Measurements from ENCODE around the gene KCNMA1.

Gene KCNMA1

DNA sequence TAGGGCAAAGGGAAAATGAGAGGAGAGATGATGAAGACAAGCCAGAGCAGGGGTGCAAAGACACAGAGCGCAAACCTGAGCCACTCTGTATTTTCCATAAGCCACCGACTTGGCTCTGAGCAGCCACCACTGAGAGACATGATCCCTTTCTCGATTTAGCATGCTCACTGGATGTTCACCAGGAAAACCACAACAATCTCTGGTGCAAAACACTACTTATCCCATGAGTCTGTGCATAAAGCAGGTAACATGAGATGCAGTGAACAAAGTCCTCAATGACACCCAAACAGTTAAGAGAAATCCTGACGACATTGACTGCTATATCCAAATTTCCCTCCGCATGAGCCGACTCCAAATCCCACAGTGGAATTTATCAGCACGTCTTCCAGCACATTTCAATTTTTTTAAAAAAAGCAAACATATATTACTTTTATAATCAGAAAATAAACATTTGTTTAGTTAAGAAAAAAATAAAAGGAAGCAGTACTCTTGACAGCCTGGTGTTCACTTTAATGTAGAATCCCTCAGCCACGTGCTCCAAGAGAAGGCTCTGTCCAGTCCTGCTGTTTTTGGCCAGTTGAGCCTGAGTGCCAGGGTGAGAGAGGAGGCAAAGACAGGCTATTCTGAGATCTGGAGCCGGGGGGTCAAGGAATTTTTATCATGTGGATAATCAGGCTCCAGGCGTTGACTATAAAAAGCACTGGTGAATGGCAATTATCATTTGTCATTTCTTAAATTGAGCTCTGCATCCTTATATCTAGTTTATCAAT is 238.4 kb downstream of the KCNMA1 start:
- no peak for DNase-seq (ENCODE audit: low read depth, low spot score)
- Histone ChIP-seq H3K9me3 (ENCODE audit: insufficient read depth, low read length) (no peaks in the 10 kb centered on the region), H3K4me3 (ENCODE audit: insufficient read length, low read depth) (no peak overlapping the region), H3K36me3 (ENCODE audit: insufficient read depth, insufficient read length, low read length) (no peaks in the 10 kb centered on the region), H3K27me3 (ENCODE audit: insufficient read depth, insufficient read length) (no peaks in the 10 kb centered on the region), H3K9ac (ENCODE audit: insufficient read length, low read depth) (no peak overlapping the region), H3K4me1 (ENCODE audit: insufficient read depth, insufficient read length) (peaks cover 4% of the 10 kb centered on the region)
- TF ChIP-seq ZNF274 (IDR thresholded peaks at IDR 0.05; ENCODE audit: low read depth, low read length): no peak
- no peak for TF ChIP-seq YY1 (IDR thresholded peaks at IDR 0.05; ENCODE audit: insufficient read depth, insufficient read length)
- TF ChIP-seq SUZ12 (IDR thresholded peaks at IDR 0.05; ENCODE audit: extremely low read depth, insufficient read depth, insufficient read length): no peak

DNA sequence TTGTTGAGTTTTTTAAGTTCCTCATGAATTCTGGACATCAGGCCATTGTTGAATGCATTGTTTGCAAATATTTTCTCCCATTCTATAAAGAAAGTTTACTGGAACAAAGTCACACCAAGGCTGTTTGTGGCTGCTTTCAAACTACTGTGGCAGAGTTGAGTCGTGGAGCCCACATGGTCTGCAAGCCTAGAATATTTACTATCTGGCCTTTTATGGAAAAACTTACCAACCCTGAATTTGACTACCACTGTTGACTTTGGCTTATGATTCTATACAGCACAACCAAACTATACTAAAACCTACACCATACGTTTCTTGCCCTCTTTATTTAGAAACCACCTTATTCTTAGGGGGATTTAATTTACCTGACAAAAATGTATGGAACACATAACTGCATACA is 239.1 kb downstream of the KCNMA1 start:
- H3K4me3 ChIP-seq (ENCODE audit: insufficient read length, low read depth): no peak overlapping the region
- no peaks in the 10 kb centered on the region for H3K27me3 ChIP-seq (ENCODE audit: insufficient read depth, insufficient read length)
- no peak overlapping the region for H3K9ac ChIP-seq (ENCODE audit: insufficient read length, low read depth)
- TF ChIP-seq ZNF274 (IDR thresholded peaks at IDR 0.05; ENCODE audit: low read depth, low read length): no peak
- no peak for TF ChIP-seq SUZ12 (IDR thresholded peaks at IDR 0.05; ENCODE audit: extremely low read depth, insufficient read depth, insufficient read length)
- no peak for TF ChIP-seq YY1 (IDR thresholded peaks at IDR 0.05; ENCODE audit: insufficient read depth, insufficient read length)
- no peaks in the 10 kb centered on the region for H3K9me3 ChIP-seq (ENCODE audit: insufficient read depth, low read length)
- no peak for DNase-seq (ENCODE audit: low read depth, low spot score)
- peaks cover 2% of the 10 kb centered on the region for H3K4me1 ChIP-seq (ENCODE audit: insufficient read depth, insufficient read length)
- H3K36me3 ChIP-seq (ENCODE audit: insufficient read depth, insufficient read length, low read length): no peaks in the 10 kb centered on the region

DNA sequence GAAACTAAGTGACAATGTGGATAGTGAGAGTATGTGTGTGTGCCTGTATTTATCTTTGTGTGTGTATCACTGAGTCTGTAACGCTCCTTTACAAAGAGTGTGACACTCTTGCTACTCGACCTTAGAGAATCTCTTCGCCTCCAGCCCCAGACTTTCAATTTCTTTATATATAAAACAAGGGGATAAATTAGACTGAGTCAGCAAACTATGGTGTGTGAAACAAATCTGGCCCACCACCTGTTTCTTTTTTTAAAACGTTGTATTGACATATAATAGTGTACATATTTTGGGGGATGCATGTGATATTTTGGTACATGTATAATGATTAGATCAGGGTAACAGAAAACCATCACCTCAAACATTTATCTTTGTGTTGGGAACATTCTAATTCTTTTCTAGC is 240.5 kb downstream of the KCNMA1 start:
- Histone ChIP-seq H3K4me3 (ENCODE audit: insufficient read length, low read depth) (no peak overlapping the region), H3K36me3 (ENCODE audit: insufficient read depth, insufficient read length, low read length) (no peaks in the 10 kb centered on the region), H3K9me3 (ENCODE audit: insufficient read depth, low read length) (no peaks in the 10 kb centered on the region), H3K27me3 (ENCODE audit: insufficient read depth, insufficient read length) (no peaks in the 10 kb centered on the region), H3K4me1 (ENCODE audit: insufficient read depth, insufficient read length) (peaks cover 2% of the 10 kb centered on the region), H3K9ac (ENCODE audit: insufficient read length, low read depth) (no peak overlapping the region)
- no peak for TF ChIP-seq YY1 (IDR thresholded peaks at IDR 0.05; ENCODE audit: insufficient read depth, insufficient read length)
- TF ChIP-seq SUZ12 (IDR thresholded peaks at IDR 0.05; ENCODE audit: extremely low read depth, insufficient read depth, insufficient read length): no peak
- no peak for TF ChIP-seq ZNF274 (IDR thresholded peaks at IDR 0.05; ENCODE audit: low read depth, low read length)
- no peak for DNase-seq (ENCODE audit: low read depth, low spot score)

DNA sequence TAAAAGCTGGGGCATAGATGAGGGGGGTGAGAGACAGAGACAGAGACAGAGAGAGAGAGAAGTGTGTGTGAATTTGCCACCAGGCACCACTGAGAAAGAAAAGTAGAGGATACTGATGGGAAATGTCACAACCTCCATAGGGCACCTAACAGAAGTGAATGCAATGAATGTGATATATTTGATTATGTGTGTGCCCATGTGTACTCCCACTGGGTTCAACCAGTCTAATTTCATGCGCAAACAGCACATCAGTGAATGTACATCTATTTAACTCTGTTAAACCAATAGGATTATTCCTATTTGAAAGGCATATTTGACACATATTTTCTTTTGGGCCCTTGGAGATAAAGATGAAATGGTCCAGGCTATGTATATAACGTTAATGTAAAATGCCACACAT is 241.3 kb downstream of the KCNMA1 start:
- DNase-seq (ENCODE audit: low read depth, low spot score): no peak
- no peak for TF ChIP-seq SUZ12 (IDR thresholded peaks at IDR 0.05; ENCODE audit: extremely low read depth, insufficient read depth, insufficient read length)
- no peak for TF ChIP-seq ZNF274 (IDR thresholded peaks at IDR 0.05; ENCODE audit: low read depth, low read length)
- TF ChIP-seq YY1 (IDR thresholded peaks at IDR 0.05; ENCODE audit: insufficient read depth, insufficient read length): no peak
- Histone ChIP-seq H3K9ac (ENCODE audit: insufficient read length, low read depth) (no peak overlapping the region), H3K9me3 (ENCODE audit: insufficient read depth, low read length) (no peaks in the 10 kb centered on the region), H3K4me1 (ENCODE audit: insufficient read depth, insufficient read length) (peaks cover 2% of the 10 kb centered on the region), H3K36me3 (ENCODE audit: insufficient read depth, insufficient read length, low read length) (no peaks in the 10 kb centered on the region), H3K4me3 (ENCODE audit: insufficient read length, low read depth) (no peak overlapping the region), H3K27me3 (ENCODE audit: insufficient read depth, insufficient read length) (no peaks in the 10 kb centered on the region)

DNA sequence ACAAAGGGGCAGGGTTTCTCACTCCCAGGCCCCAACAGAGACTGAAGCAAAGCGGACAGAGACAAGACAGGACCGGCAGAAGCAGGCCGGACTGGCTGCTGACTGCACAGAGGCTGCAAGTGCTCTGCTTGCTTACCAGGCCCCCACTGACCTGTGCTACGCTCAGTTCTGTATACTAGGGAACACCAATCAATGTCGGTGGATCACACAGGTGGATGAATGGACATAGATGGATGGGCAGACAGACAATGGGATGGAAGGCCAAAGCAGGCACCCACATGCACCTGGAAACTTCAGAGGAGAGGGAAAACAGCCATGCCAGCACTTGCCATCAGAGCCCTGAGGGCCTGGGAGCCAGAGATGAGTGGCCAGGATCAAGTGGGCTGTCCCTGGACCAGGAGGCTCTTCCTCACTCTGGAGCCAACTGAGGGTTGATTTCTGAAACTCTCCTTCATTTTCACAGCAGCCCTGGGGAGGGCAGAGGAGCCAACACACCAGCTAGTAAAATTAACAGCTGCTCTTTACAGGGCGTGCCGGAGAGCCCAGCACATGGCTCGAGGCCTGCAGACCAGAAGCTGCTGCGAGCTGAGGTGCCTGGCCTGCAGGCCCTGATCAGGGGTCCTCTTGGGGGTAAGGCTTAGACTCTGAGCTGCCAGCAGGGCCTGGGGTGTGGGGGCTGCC is 243.6 kb downstream of the KCNMA1 start:
- no peak for DNase-seq (ENCODE audit: low read depth, low spot score)
- TF ChIP-seq SUZ12 (IDR thresholded peaks at IDR 0.05; ENCODE audit: extremely low read depth, insufficient read depth, insufficient read length): no peak
- TF ChIP-seq YY1 (IDR thresholded peaks at IDR 0.05; ENCODE audit: insufficient read depth, insufficient read length): no peak
- TF ChIP-seq ZNF274 (IDR thresholded peaks at IDR 0.05; ENCODE audit: low read depth, low read length): no peak
- Histone ChIP-seq H3K9ac (ENCODE audit: insufficient read length, low read depth) (no peak overlapping the region), H3K4me1 (ENCODE audit: insufficient read depth, insufficient read length) (peaks cover 5% of the 10 kb centered on the region), H3K9me3 (ENCODE audit: insufficient read depth, low read length) (no peaks in the 10 kb centered on the region), H3K4me3 (ENCODE audit: insufficient read length, low read depth) (no peak overlapping the region), H3K27me3 (ENCODE audit: insufficient read depth, insufficient read length) (no peaks in the 10 kb centered on the region), H3K36me3 (ENCODE audit: insufficient read depth, insufficient read length, low read length) (no peaks in the 10 kb centered on the region)

DNA sequence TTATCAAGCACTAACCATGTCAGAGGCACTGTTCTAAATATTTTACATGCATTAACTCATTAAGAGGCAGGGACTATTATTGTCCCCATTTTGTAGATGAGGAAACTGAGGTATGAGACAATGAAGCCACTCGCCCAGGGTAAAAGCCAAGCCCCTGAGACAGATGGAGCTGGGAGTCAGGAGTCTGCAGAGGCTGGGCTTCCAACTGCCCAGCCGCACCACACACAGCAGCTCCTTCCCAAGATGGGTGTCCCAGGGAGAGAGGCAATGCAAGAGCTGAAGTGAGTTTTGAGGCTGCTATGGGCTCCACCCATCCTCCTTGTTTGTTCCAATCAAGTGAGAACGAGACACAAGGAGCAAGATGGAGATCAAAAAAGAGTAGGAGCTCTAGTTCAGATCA is 244.2 kb downstream of the KCNMA1 start:
- no peaks in the 10 kb centered on the region for H3K9me3 ChIP-seq (ENCODE audit: insufficient read depth, low read length)
- H3K4me1 ChIP-seq (ENCODE audit: insufficient read depth, insufficient read length): peaks cover 5% of the 10 kb centered on the region
- no peaks in the 10 kb centered on the region for H3K27me3 ChIP-seq (ENCODE audit: insufficient read depth, insufficient read length)
- H3K4me3 ChIP-seq (ENCODE audit: insufficient read length, low read depth): no peak overlapping the region
- no peaks in the 10 kb centered on the region for H3K36me3 ChIP-seq (ENCODE audit: insufficient read depth, insufficient read length, low read length)
- no peak for TF ChIP-seq ZNF274 (IDR thresholded peaks at IDR 0.05; ENCODE audit: low read depth, low read length)
- TF ChIP-seq YY1 (IDR thresholded peaks at IDR 0.05; ENCODE audit: insufficient read depth, insufficient read length): no peak
- TF ChIP-seq SUZ12 (IDR thresholded peaks at IDR 0.05; ENCODE audit: extremely low read depth, insufficient read depth, insufficient read length): no peak
- no peak for DNase-seq (ENCODE audit: low read depth, low spot score)
- no peak overlapping the region for H3K9ac ChIP-seq (ENCODE audit: insufficient read length, low read depth)

DNA sequence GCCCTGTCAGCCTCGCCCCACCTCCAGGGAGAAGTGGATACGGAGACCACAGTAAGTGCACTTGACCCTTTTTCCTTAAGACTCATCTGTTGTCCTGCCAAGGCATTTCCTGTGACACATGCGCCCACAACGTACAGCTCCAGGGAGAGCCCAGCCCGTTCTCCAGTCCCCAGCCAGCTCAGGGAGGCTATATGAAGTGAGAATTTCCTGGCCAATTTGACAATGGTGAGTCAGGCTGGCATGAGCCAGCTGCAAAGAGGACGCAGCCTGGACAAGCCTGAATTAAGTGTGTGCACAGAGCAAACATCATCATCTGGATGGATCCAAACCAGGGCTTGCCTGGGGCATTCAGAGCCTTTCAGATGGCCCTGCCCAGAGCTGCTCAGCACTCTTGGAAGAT is 244.8 kb downstream of the KCNMA1 start:
- no peak overlapping the region for H3K9ac ChIP-seq (ENCODE audit: insufficient read length, low read depth)
- no peak for DNase-seq (ENCODE audit: low read depth, low spot score)
- TF ChIP-seq ZNF274 (IDR thresholded peaks at IDR 0.05; ENCODE audit: low read depth, low read length) (no peak), SUZ12 (IDR thresholded peaks at IDR 0.05; ENCODE audit: extremely low read depth, insufficient read depth, insufficient read length) (no peak), YY1 (IDR thresholded peaks at IDR 0.05; ENCODE audit: insufficient read depth, insufficient read length) (no peak)
- no peaks in the 10 kb centered on the region for H3K9me3 ChIP-seq (ENCODE audit: insufficient read depth, low read length)
- peaks cover 5% of the 10 kb centered on the region for H3K4me1 ChIP-seq (ENCODE audit: insufficient read depth, insufficient read length)
- H3K27me3 ChIP-seq (ENCODE audit: insufficient read depth, insufficient read length): no peaks in the 10 kb centered on the region
- no peak overlapping the region for H3K4me3 ChIP-seq (ENCODE audit: insufficient read length, low read depth)
- H3K36me3 ChIP-seq (ENCODE audit: insufficient read depth, insufficient read length, low read length): no peaks in the 10 kb centered on the region

Data from NT2/D1 (cell line).